SK-N-SH (cell line): ENCODE results near the gene PIGW. TPM values are rescaled to one million over a fixed set of nuclear protein-coding genes. Genes with fewer than 3 reads are reported as not detected.

Source experiments
- CTCF ChIA-PET: fragments of 300-600, 350-600 bp; formaldehyde crosslinking; extraction: SDS; loops from one replicate; lab custom pipeline; 2021; lab: Yijun Ruan, JAX
- POLR2A ChIA-PET: fragments of 350-600 bp; sonication (Branson Sonifier 250); formaldehyde crosslinking; extraction: SDS; loops from one replicate; lab custom pipeline; 2020; ENCODE audit warnings: antibody characterized with exemption, inconsistent platforms; lab: Yijun Ruan, JAX
- DNase-seq: peaks from one replicate; pipeline ENCODE4 v3.0.0; 2012
- H2AFZ ChIP-seq: fragments of 200-600 bp; sonication (generic); 2 replicates; pipeline ENCODE4 v1.8.1; 2016; ENCODE audit warnings: antibody characterized with exemption, mild to moderate bottlenecking, low read depth
- H3F3A ChIP-seq: fragments of 200-600 bp; sonication (generic); replicated peaks from 2 replicates; pipeline ENCODE3; 2016; ENCODE audit warnings: antibody characterized with exemption, mild to moderate bottlenecking; ENCODE audit not compliant: insufficient read depth
- H3K27ac ChIP-seq, 2 experiments: fragments of 200-500 bp in 1 of 2; fragments of 200-600 bp in 1 of 2; sonication (Bioruptor generic) in 1 of 2; sonication (generic), shearing (Covaris generic) in 1 of 2; 2 replicates each; pipeline versions ENCODE4 v1.5.1 to v1.6.1; 2014 to 2016; ENCODE audit warnings: low read depth in 2 of 2, inconsistent platforms in 1 of 2, low read length in 1 of 2, mild to moderate bottlenecking in 1 of 2, mixed read lengths in 1 of 2
- H3K27me3 ChIP-seq: fragments of 200-600 bp; sonication (generic), shearing (Covaris generic); 2 replicates; pipeline ENCODE4 v1.6.1; 2016; ENCODE audit warnings: mixed run types; ENCODE audit not compliant: insufficient read depth
- H3K36me3 ChIP-seq, 2 experiments: fragments of 200-500 bp in 1 of 2; fragments of 200-600 bp in 1 of 2; sonication (Bioruptor generic) in 1 of 2; sonication (generic) in 1 of 2; replicated peaks in 1 of 2; 2 replicates each; pipeline versions ENCODE3 to v1.5.1; 2014 to 2016; ENCODE audit warnings: low read length in 1 of 2, mild to moderate bottlenecking in 1 of 2; ENCODE audit not compliant: insufficient read depth in 2 of 2, control insufficient read depth in 1 of 2
- H3K4me1 ChIP-seq, 2 experiments: fragments of 200-500 bp in 1 of 2; fragments of 200-600 bp in 1 of 2; sonication (Bioruptor generic) in 1 of 2; sonication (generic), shearing (Covaris generic) in 1 of 2; 2 replicates each; pipeline versions ENCODE4 v1.5.1 to v1.6.1; 2014 to 2016; ENCODE audit warnings: low read depth in 1 of 2, low read length in 1 of 2, mixed run types in 1 of 2; ENCODE audit not compliant: insufficient read depth in 2 of 2, control insufficient read depth in 1 of 2
- H3K4me2 ChIP-seq: fragments of 200-600 bp; sonication (generic), shearing (Covaris generic); 2 replicates; pipeline ENCODE4 v1.6.1; 2017; ENCODE audit warnings: mixed run types
- H3K4me3 ChIP-seq, 2 experiments: fragments of 200-500 bp in 1 of 2; fragments of 200-600 bp in 1 of 2; sonication (Bioruptor generic) in 1 of 2; sonication (generic), shearing (Covaris generic) in 1 of 2; 2 replicates each; pipeline versions ENCODE4 v1.5.1 to v1.8.1; 2014 to 2016; ENCODE audit warnings: low read depth in 2 of 2, inconsistent platforms in 1 of 2, low read length in 1 of 2, mild to moderate bottlenecking in 1 of 2, mixed read lengths in 1 of 2, moderate library complexity in 1 of 2
- H3K79me2 ChIP-seq: fragments of 200-600 bp; sonication (generic); 2 replicates; pipeline ENCODE4 v1.8.1; 2017; ENCODE audit warnings: mild to moderate bottlenecking; ENCODE audit not compliant: insufficient read depth
- H3K9ac ChIP-seq: fragments of 200-600 bp; sonication (generic); 2 replicates; pipeline ENCODE4 v1.6.1; 2017; ENCODE audit warnings: mixed run types
- H3K9me2 ChIP-seq: fragments of 200-600 bp; sonication (generic); 2 replicates; pipeline ENCODE4 v1.6.1; 2017; ENCODE audit warnings: mixed run types
- H3K9me3 ChIP-seq: fragments of 200-600 bp; sonication (generic); 2 replicates; pipeline ENCODE4 v1.6.1; 2017; ENCODE audit warnings: mixed run types, mild to moderate bottlenecking, moderate library complexity
- H4K20me1 ChIP-seq: fragments of 200-600 bp; sonication (generic); 2 replicates; pipeline ENCODE4 v1.6.1; 2017; ENCODE audit warnings: mild to moderate bottlenecking, mixed run types; ENCODE audit not compliant: insufficient read depth
- ELF1 ChIP-seq: IDR thresholded peaks from 2 replicates; pipeline ENCODE4 v1.4.0; 2012
- EP300 ChIP-seq, 2 experiments: IDR thresholded peaks; 2 replicates each; pipeline versions ENCODE4 v1.4.0 to v1.6.1; 2012; ENCODE audit warnings: borderline replicate concordance in 1 of 2, low read depth in 1 of 2, low read length in 1 of 2
- EZH2phosphoT487 ChIP-seq: fragments of 200-600 bp; sonication (generic); IDR thresholded peaks from 2 replicates; pipeline ENCODE4 v1.6.1; 2017; ENCODE audit warnings: low read depth, mixed run types, mild to moderate bottlenecking, antibody characterized with exemption, moderate library complexity, borderline replicate concordance
- FOSL2 ChIP-seq: IDR thresholded peaks from 2 replicates; pipeline ENCODE4 v1.4.0; 2012; ENCODE audit warnings: low read depth, mild to moderate bottlenecking, moderate library complexity, borderline replicate concordance
- FOXJ3 ChIP-seq: sonication (generic); formaldehyde crosslinking; IDR thresholded peaks from 2 replicates; pipeline ENCODE4 v1.5.1; 2020; ENCODE audit warnings: mild to moderate bottlenecking, missing genetic modification reagents
- GATA2 ChIP-seq: sonication (generic); formaldehyde crosslinking; IDR thresholded peaks from 2 replicates; pipeline ENCODE4 v1.5.0; 2020; ENCODE audit warnings: mild to moderate bottlenecking, missing genetic modification reagents
- JUND ChIP-seq: IDR thresholded peaks from 2 replicates; pipeline ENCODE4 v1.4.0; 2012
- MEF2A ChIP-seq: IDR thresholded peaks from 2 replicates; pipeline ENCODE4 v1.4.0; 2012; ENCODE audit warnings: low read depth, borderline replicate concordance
- MXI1 ChIP-seq: IDR thresholded peaks from 2 replicates; pipeline ENCODE4 v1.6.1; 2012; ENCODE audit warnings: mild to moderate bottlenecking, low read depth, low read length, improper control_type of control experiment
- NFIC ChIP-seq: IDR thresholded peaks from 2 replicates; pipeline ENCODE4 v1.4.0; 2012; ENCODE audit warnings: borderline replicate concordance
- POLR2AphosphoS5 ChIP-seq: IDR thresholded peaks from 2 replicates; pipeline ENCODE4 v1.6.1; 2012; ENCODE audit warnings: low read depth, low read length
- RAD21 ChIP-seq: IDR thresholded peaks from 2 replicates; pipeline ENCODE4 v1.6.1; 2012; ENCODE audit warnings: mild to moderate bottlenecking, low read length
- RFX5 ChIP-seq: IDR thresholded peaks from 2 replicates; pipeline ENCODE4 v1.6.1; 2012; ENCODE audit warnings: mild to moderate bottlenecking, improper control_type of control experiment, low read length
- RXRA ChIP-seq: IDR thresholded peaks from 2 replicates; pipeline ENCODE4 v1.4.0; 2012; ENCODE audit warnings: low read depth, mild to moderate bottlenecking, borderline replicate concordance
- SMC3 ChIP-seq: IDR thresholded peaks from 2 replicates; pipeline ENCODE4 v1.6.1; 2012; ENCODE audit warnings: low read depth, low read length, improper control_type of control experiment
- TEAD4 ChIP-seq: IDR thresholded peaks from 2 replicates; pipeline ENCODE4 v1.4.0; 2012; ENCODE audit warnings: mild to moderate bottlenecking, borderline replicate concordance; ENCODE audit not compliant: insufficient read depth
- USF2 ChIP-seq: fragments of 150-350 bp; IDR thresholded peaks from 2 replicates; pipeline ENCODE4 v1.6.1; 2017; ENCODE audit warnings: antibody characterized with exemption, low read length, low read depth, borderline replicate concordance
- YY1 ChIP-seq: IDR thresholded peaks from 2 replicates; pipeline ENCODE4 v1.4.0; 2012; ENCODE audit warnings: low read depth, mild to moderate bottlenecking
- WGBS: methylation state at CpG from one replicate; pipeline ENCODE4 v1.1.6; 2017; ENCODE audit warnings: low lambda C conversion rate; 5-methylcytosine and 5-hydroxymethylcytosine counted together
- polyA plus RNA-seq, 3 experiments: library from polyadenylated mRNA; depleted of rRNA; stranded (reverse); fragments of >200 nt; gene quantifications; 2 replicates each; pipeline ENCODE4 v1.2.3, GENCODE V29; 2012
- TF ChIP-seq, protein P1 (sequence below): IDR thresholded peaks from 2 replicates; pipeline ENCODE4 v1.4.0; 2012; ENCODE audit warnings: low read depth, borderline replicate concordance
- TF ChIP-seq, protein P2 (sequence below): fragments of 200-600 bp; sonication (generic); IDR thresholded peaks from 2 replicates; pipeline ENCODE4 v1.6.1; 2017; ENCODE audit warnings: antibody characterized with exemption, mild to moderate bottlenecking, moderate library complexity
- TF ChIP-seq, protein P3 (sequence below): fragments of 150-350 bp; IDR thresholded peaks from 2 replicates; pipeline ENCODE4 v1.6.1; 2016; ENCODE audit warnings: mild to moderate bottlenecking, low read depth, low read length

Gene PIGW
- polyA plus RNA-seq, 1 of the 3 experiments (the other 2 are of a cell fraction) = 10.1 TPM

DNA sequence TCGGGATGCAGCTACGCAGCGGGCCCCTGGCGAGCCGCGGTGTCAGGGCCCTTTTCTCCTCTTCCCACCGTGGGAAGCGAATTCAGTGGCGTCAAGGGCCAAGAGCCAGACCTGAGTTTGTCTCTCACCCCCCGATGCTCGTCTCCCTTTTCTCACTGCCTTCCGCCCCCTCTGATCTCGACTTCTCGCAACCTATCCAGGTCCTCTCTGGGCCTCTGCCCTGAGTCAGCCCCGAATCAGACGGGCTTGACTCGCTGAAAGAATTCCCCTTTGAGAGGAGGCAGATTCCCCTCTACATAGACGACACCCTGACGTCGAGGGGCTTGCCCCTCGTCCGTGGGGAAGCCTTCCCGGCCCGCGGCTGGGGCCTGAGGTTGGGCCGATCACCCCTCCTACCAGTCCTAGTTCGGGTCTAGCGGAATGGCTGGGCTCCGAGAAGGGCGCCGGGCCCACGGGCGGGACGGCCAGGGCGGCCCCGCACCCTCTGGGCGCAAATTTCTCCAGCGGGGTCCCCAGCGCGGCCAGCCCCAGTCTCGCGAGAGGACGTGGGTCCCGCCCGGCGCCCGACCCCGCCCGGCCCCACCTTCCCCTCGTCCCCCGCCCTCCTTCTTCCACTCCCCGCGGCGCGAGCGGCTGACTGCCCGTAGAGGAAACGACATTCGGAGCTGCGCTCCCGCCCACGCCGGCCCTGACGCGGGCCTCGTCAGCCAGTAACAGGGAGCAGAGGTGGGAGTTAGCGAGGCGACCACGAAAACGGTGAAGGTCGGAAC, 9.7 kb downstream of the PIGW start, which contains the start of gene GGNBP2 (continued):
- TF ChIP-seq, protein P1, sequence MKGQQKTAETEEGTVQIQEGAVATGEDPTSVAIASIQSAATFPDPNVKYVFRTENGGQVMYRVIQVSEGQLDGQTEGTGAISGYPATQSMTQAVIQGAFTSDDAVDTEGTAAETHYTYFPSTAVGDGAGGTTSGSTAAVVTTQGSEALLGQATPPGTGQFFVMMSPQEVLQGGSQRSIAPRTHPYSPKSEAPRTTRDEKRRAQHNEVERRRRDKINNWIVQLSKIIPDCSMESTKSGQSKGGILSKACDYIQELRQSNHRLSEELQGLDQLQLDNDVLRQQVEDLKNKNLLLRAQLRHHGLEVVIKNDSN = no peak
- TF ChIP-seq RAD21 (no peak), SMC3 (no peak), POLR2AphosphoS5 (peak; percentile 90; the same call in 1 of the 2 replicates), RFX5 (no peak), ELF1 (no peak), MEF2A (no peak), EP300 (IDR thresholded peaks at IDR 0.05; ENCODE audit: borderline replicate concordance in 1 of 2, low read depth in 1 of 2, low read length in 1 of 2) (no peak), NFIC (no peak), GATA2 (CRISPR knock-in tag) (no peak)
- TF ChIP-seq, protein P2, sequence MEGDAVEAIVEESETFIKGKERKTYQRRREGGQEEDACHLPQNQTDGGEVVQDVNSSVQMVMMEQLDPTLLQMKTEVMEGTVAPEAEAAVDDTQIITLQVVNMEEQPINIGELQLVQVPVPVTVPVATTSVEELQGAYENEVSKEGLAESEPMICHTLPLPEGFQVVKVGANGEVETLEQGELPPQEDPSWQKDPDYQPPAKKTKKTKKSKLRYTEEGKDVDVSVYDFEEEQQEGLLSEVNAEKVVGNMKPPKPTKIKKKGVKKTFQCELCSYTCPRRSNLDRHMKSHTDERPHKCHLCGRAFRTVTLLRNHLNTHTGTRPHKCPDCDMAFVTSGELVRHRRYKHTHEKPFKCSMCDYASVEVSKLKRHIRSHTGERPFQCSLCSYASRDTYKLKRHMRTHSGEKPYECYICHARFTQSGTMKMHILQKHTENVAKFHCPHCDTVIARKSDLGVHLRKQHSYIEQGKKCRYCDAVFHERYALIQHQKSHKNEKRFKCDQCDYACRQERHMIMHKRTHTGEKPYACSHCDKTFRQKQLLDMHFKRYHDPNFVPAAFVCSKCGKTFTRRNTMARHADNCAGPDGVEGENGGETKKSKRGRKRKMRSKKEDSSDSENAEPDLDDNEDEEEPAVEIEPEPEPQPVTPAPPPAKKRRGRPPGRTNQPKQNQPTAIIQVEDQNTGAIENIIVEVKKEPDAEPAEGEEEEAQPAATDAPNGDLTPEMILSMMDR = no peak

DNA sequence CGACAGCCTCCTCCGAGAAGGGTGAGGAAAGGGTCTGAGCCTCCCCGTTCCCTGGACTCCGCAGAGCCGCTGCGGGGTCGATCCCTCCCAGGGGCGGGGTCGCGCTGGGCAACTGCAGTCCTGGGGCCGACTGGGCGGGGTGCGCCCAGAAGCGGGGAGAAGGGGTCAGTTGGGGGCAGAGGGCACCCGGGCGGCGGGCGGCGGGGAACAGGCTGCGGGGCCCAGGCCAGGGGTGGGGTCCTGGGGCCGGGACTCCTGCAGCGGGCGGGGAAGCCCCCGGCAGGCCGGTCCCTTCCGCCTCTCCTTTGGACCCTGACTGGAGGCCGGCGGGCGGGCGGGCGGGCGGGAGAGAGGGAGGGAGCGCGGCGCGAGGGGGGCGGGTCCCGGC, 10.3 kb downstream of the PIGW start:
- H2AFZ ChIP-seq = 0 out of 2 replicates have a peak overlapping the region, but pooled peaks have one; percentile 73
- H3K9ac ChIP-seq = peak overlapping the region; percentile 100
- peak overlapping the region; percentile 81 to 98 for H3K4me3 ChIP-seq
- H3F3A ChIP-seq = peaks cover 25% of the 10 kb centered on the region
- H4K20me1 ChIP-seq = peaks cover 42% of the 10 kb centered on the region
- no peaks in the 10 kb centered on the region for H3K27me3 ChIP-seq
- H3K9me3 ChIP-seq = no peaks in the 10 kb centered on the region
- no peak for DNase-seq
- H3K4me1 ChIP-seq = peaks cover 4 to 9% of the 10 kb centered on the region in 2 experiments; a peak in 2 of 4 replicates
- ChIA-PET POLR2A (interaction anchor here (1.0 to 4.8 kb wide), 4 partner anchors 10 to 56 kb away, joined by 3 to 37 read pairs (median 4); partner anchors contain the start of genes MRM1, MYO19 and PIGW), CTCF (interaction anchor here (0.8 to 3.0 kb wide), 4 partner anchors 10 to 81 kb away, joined by 3 to 16 read pairs (median 3); partner anchors contain the start of genes MYO19 and PIGW)
- peak overlapping the region; percentile 96; the same call in 1 of the 2 replicates for H3K4me2 ChIP-seq
- peak overlapping the region; percentile 94 to 97 for H3K27ac ChIP-seq
- H3K36me3 ChIP-seq = peaks cover 11 to 18% of the 10 kb centered on the region in 2 experiments
- H3K79me2 ChIP-seq = peaks cover 83% of the 10 kb centered on the region
- 3% methylated on average over 13 of the region's 38 CpGs for WGBS
- no peaks in the 10 kb centered on the region for H3K9me2 ChIP-seq
- TF ChIP-seq RXRA (no peak), YY1 (no peak), GATA2 (CRISPR knock-in tag) (no peak), EZH2phosphoT487 (no peak), MXI1 (no peak), RAD21 (no peak), JUND (no peak), FOSL2 (no peak), USF2 (no peak), TEAD4 (no peak), RFX5 (no peak), MEF2A (no peak), FOXJ3 (CRISPR knock-in tag) (no peak)
- TF ChIP-seq, protein P3, sequence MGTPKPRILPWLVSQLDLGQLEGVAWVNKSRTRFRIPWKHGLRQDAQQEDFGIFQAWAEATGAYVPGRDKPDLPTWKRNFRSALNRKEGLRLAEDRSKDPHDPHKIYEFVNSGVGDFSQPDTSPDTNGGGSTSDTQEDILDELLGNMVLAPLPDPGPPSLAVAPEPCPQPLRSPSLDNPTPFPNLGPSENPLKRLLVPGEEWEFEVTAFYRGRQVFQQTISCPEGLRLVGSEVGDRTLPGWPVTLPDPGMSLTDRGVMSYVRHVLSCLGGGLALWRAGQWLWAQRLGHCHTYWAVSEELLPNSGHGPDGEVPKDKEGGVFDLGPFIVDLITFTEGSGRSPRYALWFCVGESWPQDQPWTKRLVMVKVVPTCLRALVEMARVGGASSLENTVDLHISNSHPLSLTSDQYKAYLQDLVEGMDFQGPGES = no peak
- TF ChIP-seq, protein P2 = no peak
